Brain microvascular endothelial cell (primary cell): ENCODE measurements around the gene SART1.

ENCODE experiments used
- DNase-seq: peaks from one replicate; pipeline ENCODE4 v3.0.0-alpha.2; 2020
- H3K27ac ChIP-seq: fragments of 250-450 bp; sonication (Bioruptor Pico); 2 replicates; pipeline ENCODE4 v1.5.1; 2020; ENCODE audit warnings: mild to moderate bottlenecking, moderate library complexity
- H3K27me3 ChIP-seq: fragments of 250-450 bp; sonication (Bioruptor Pico); replicated peaks from 2 replicates; pipeline ENCODE4 v1.5.1; 2020; ENCODE audit warnings: mild to moderate bottlenecking
- H3K36me3 ChIP-seq: fragments of 250-450 bp; sonication (Bioruptor Pico); replicated peaks from 2 replicates; pipeline ENCODE4 v1.5.1; 2020; ENCODE audit warnings: mild to moderate bottlenecking
- H3K4me3 ChIP-seq: 2 replicates; pipeline ENCODE4 v1.5.1; 2011; ENCODE audit warnings: low read depth, mild to moderate bottlenecking, control low read depth, low read length, moderate library complexity
- in situ Hi-C: cut with HindIII; loops from 2 replicates; pipeline ENCODE4 v1.10.0; 2017; ENCODE audit warnings: low sequenced_read_pairs, low pct_ligation_motif_present
- TF ChIP-seq, protein P1 (sequence below): IDR thresholded peaks from 2 replicates; pipeline ENCODE4 v1.5.1; 2011; ENCODE audit warnings: low read depth, mild to moderate bottlenecking, moderate library complexity, low read length, control low read depth, inconsistent platforms; ENCODE audit errors: missing control alignments

The SART1 gene

GRCh38 chr11:66002648-66003225, 41.2 kb downstream of the SART1 start:
- TF ChIP-seq, protein P1, sequence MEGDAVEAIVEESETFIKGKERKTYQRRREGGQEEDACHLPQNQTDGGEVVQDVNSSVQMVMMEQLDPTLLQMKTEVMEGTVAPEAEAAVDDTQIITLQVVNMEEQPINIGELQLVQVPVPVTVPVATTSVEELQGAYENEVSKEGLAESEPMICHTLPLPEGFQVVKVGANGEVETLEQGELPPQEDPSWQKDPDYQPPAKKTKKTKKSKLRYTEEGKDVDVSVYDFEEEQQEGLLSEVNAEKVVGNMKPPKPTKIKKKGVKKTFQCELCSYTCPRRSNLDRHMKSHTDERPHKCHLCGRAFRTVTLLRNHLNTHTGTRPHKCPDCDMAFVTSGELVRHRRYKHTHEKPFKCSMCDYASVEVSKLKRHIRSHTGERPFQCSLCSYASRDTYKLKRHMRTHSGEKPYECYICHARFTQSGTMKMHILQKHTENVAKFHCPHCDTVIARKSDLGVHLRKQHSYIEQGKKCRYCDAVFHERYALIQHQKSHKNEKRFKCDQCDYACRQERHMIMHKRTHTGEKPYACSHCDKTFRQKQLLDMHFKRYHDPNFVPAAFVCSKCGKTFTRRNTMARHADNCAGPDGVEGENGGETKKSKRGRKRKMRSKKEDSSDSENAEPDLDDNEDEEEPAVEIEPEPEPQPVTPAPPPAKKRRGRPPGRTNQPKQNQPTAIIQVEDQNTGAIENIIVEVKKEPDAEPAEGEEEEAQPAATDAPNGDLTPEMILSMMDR, result no peak
- in situ Hi-C loops, result no loop called here
- Histone ChIP-seq H3K36me3 (peaks cover 34% of the 10 kb centered on the region), H3K4me3 (peak overlapping the region; percentile 99), H3K27ac (peak overlapping the region; percentile 87), H3K27me3 (no peaks in the 10 kb centered on the region)
- no peak for DNase-seq

DNA sequence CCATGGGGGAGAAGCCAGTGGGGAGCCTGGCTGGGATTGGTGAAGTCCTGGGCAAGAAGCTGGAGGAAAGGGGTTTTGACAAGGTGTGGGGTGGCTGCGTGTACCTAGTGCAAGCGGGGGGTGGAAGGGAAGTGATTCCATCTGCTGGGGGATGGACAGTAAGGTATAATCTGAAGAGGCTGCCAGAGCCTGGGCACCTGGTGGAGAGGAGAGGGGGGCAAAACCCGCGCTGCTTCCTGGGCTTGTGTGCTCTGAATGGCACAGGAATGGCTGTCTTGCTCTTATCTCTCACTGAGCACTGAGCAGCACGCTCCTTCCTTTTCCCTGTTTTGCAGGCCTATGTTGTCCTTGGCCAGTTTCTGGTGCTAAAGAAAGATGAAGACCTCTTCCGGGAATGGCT, 41.8 kb downstream of the SART1 start:
- Histone ChIP-seq H3K4me3 (peak overlapping the region; percentile 99), H3K36me3 (peaks cover 30% of the 10 kb centered on the region), H3K27me3 (no peaks in the 10 kb centered on the region), H3K27ac (no peak overlapping the region)
- TF ChIP-seq, protein P1, result no peak
- in situ Hi-C loops, result no loop called here
- no peak for DNase-seq

DNA sequence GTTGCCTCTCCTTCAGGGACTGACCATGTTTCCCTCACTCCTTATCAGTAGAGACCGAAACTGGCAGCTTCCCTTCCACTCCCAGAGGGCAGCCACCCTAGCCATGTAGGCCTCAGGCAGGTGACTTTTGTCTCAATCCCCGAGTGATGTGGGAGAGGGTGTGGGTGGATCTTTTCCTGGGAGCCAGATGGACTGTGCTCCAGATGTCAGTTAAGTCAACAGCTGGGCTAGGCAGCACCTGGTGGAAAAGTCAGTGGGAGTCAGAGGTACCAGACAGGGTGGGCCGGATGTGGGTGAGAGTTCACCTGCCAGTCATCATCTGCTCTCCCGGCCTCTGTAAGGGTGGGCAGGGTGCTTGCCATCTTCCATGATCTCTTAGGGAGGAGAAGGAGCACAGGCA, 42.7 kb downstream of the SART1 start:
- H3K4me3 ChIP-seq, result no peak overlapping the region
- in situ Hi-C loops, result no loop called here

GRCh38 chr11:66006134-66006890, 44.8 kb downstream of the SART1 start:
- TF ChIP-seq, protein P1, result no peak
- Histone ChIP-seq H3K27me3 (no peaks in the 10 kb centered on the region), H3K36me3 (peaks cover 8% of the 10 kb centered on the region), H3K4me3 (no peak overlapping the region), H3K27ac (no peak overlapping the region)
- DNase-seq, result no peak
- in situ Hi-C loops, result no loop called here

More for the DNA sequence above, 42.7 kb downstream of the SART1 start:
- no peak for DNase-seq
- TF ChIP-seq, protein P1, result no peak
- H3K27me3 ChIP-seq, result no peaks in the 10 kb centered on the region
- peaks cover 21% of the 10 kb centered on the region for H3K36me3 ChIP-seq
- no peak overlapping the region for H3K27ac ChIP-seq

DNA sequence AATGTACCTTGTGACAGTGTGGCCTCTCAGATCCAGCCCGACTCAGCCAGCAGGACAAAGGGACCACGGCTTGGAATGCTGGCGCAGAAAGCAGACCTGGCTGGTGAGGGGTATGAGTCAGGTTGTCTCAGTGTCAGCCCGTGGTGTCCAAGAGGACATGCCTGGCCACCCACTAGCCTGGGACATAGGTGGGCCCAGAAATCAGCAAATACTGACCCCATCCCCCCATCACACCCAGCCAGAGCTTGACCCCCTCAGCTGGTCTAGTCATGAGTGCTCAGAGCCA, 45.3 kb downstream of the SART1 start:
- DNase-seq, result no peak
- TF ChIP-seq, protein P1, result no peak
- H3K27me3 ChIP-seq, result no peaks in the 10 kb centered on the region
- no peak overlapping the region for H3K4me3 ChIP-seq
- peaks cover 8% of the 10 kb centered on the region for H3K36me3 ChIP-seq
- H3K27ac ChIP-seq, result no peak overlapping the region
- in situ Hi-C loops, result no loop called here

GRCh38 chr11:66007201-66007634, 45.7 kb downstream of the SART1 start:
- Histone ChIP-seq H3K27ac (no peak overlapping the region), H3K27me3 (no peaks in the 10 kb centered on the region), H3K4me3 (no peak overlapping the region), H3K36me3 (peaks cover 8% of the 10 kb centered on the region)
- TF ChIP-seq, protein P1, result no peak
- no peak for DNase-seq
- in situ Hi-C loops, result no loop called here
